Measurements from ENCODE around the gene NLGN4Y. TPM values are rescaled to one million over a fixed set of nuclear protein-coding genes. Genes with fewer than 3 reads are reported as not detected.

NLGN4Y gene
- total and polyA plus RNA-seq, 2 experiments from 2014 or later = not detected

- Histone ChIP-seq H3K4me1 (ENCODE audit: insufficient read depth) (no peaks in the 10 kb centered on the region), H3K9me3 (ENCODE audit: low read depth) (no peaks in the 10 kb centered on the region), H4K20me1 (ENCODE audit: insufficient read depth, poor library complexity, severe bottlenecking) (no peaks in the 10 kb centered on the region), H3K36me3 (replicated peaks; ENCODE audit: insufficient read depth, low read depth) (no peaks in the 10 kb centered on the region), H3K79me2 (no peaks in the 10 kb centered on the region), H2AFZ (no peak overlapping the region), H3K4me3 (no peak overlapping the region), H3K4me2 (no peak overlapping the region), H3K27ac (no peak overlapping the region), H3K9me2 (replicated peaks; ENCODE audit: insufficient read depth) (no peaks in the 10 kb centered on the region), H3K27me3 (no peaks in the 10 kb centered on the region)
- TF ChIP-seq EZH2phosphoT487 (IDR thresholded peaks at IDR 0.05; ENCODE audit: low read depth, severe bottlenecking, unreplicated experiment) = no peak
- TF ChIP-seq EZH2 (IDR thresholded peaks at IDR 0.05; ENCODE audit: borderline replicate concordance) = no peak
- no peak for TF ChIP-seq CTCF (IDR thresholded peaks at IDR 0.05; ENCODE audit: poor library complexity)
- DNase-seq (ENCODE audit: low spot score) = no peak
Observed at GRCh38 chrY:14536703-14537102, 12.4 kb downstream of the NLGN4Y start.

- H3K9me2 ChIP-seq (replicated peaks; ENCODE audit: insufficient read depth) = no peaks in the 10 kb centered on the region
- no peak overlapping the region for H3K4me2 ChIP-seq
- DNase-seq (ENCODE audit: low spot score) = no peak
- H3K4me1 ChIP-seq (ENCODE audit: insufficient read depth) = no peaks in the 10 kb centered on the region
- no peak for TF ChIP-seq EZH2phosphoT487 (IDR thresholded peaks at IDR 0.05; ENCODE audit: low read depth, severe bottlenecking, unreplicated experiment)
- TF ChIP-seq EZH2 (IDR thresholded peaks at IDR 0.05; ENCODE audit: borderline replicate concordance) = no peak
- TF ChIP-seq CTCF (IDR thresholded peaks at IDR 0.05; ENCODE audit: poor library complexity) = no peak
- no peaks in the 10 kb centered on the region for H4K20me1 ChIP-seq (ENCODE audit: insufficient read depth, poor library complexity, severe bottlenecking)
- H3K36me3 ChIP-seq (replicated peaks; ENCODE audit: insufficient read depth, low read depth) = no peaks in the 10 kb centered on the region
- H3K79me2 ChIP-seq = no peaks in the 10 kb centered on the region
- no CpG with 5 or more reads among the region's 5 CpGs for WGBS (ENCODE audit: low lambda C conversion rate, missing lambda C conversion rate)
- no peaks in the 10 kb centered on the region for H3K27me3 ChIP-seq
- H3K4me3 ChIP-seq = no peak overlapping the region
- no peak overlapping the region for H2AFZ ChIP-seq
- H3K27ac ChIP-seq = no peak overlapping the region
- no peaks in the 10 kb centered on the region for H3K9me3 ChIP-seq (ENCODE audit: low read depth)
Observed at GRCh38 chrY:14543506-14543905, 19.2 kb downstream of the NLGN4Y start.

- no peaks in the 10 kb centered on the region for H3K9me3 ChIP-seq (ENCODE audit: low read depth)
- H4K20me1 ChIP-seq (ENCODE audit: insufficient read depth, poor library complexity, severe bottlenecking) = no peaks in the 10 kb centered on the region
- TF ChIP-seq CTCF (IDR thresholded peaks at IDR 0.05; ENCODE audit: poor library complexity) (no peak), EZH2 (IDR thresholded peaks at IDR 0.05; ENCODE audit: borderline replicate concordance) (no peak), EZH2phosphoT487 (IDR thresholded peaks at IDR 0.05; ENCODE audit: low read depth, severe bottlenecking, unreplicated experiment) (no peak)
- WGBS (ENCODE audit: low lambda C conversion rate, missing lambda C conversion rate) = no CpG with 5 or more reads among the region's 3 CpGs
- H3K9me2 ChIP-seq (replicated peaks; ENCODE audit: insufficient read depth) = no peaks in the 10 kb centered on the region
- no peak overlapping the region for H3K4me2 ChIP-seq
- no peak overlapping the region for H3K4me3 ChIP-seq
- H3K36me3 ChIP-seq (replicated peaks; ENCODE audit: insufficient read depth, low read depth) = no peaks in the 10 kb centered on the region
- no peaks in the 10 kb centered on the region for H3K4me1 ChIP-seq (ENCODE audit: insufficient read depth)
- H3K27ac ChIP-seq = no peak overlapping the region
- no peaks in the 10 kb centered on the region for H3K79me2 ChIP-seq
- no peak for DNase-seq (ENCODE audit: low spot score)
- H3K27me3 ChIP-seq = no peaks in the 10 kb centered on the region
- no peak overlapping the region for H2AFZ ChIP-seq
Observed at GRCh38 chrY:14581294-14581693, 57.0 kb downstream of the NLGN4Y start.

DNA sequence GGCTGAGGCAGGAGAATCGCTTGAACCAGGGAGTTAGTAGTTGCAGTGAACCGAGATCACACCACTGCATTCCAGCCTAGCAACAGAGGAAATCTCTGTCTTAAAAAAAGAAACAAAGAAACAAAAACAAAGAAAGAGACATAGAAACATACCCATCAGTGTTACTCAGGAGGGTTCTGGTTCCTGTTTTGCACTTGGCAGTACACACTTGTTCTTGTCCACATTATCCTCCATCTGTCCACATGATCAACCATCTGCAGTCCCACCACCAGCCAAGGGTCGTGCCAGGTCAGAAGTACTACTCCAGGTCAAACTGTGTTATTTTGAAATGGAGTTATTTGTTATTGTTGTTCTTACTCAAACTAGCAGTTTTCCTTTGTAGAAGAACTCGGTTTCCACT, 62.4 kb downstream of the NLGN4Y start:
- H3K4me2 ChIP-seq = no peak overlapping the region
- H3K27me3 ChIP-seq = no peaks in the 10 kb centered on the region
- DNase-seq (ENCODE audit: low spot score) = no peak
- H3K36me3 ChIP-seq (replicated peaks; ENCODE audit: insufficient read depth, low read depth) = no peaks in the 10 kb centered on the region
- TF ChIP-seq CTCF (IDR thresholded peaks at IDR 0.05; ENCODE audit: poor library complexity) = no peak
- no peak for TF ChIP-seq EZH2 (IDR thresholded peaks at IDR 0.05; ENCODE audit: borderline replicate concordance)
- no peak for TF ChIP-seq EZH2phosphoT487 (IDR thresholded peaks at IDR 0.05; ENCODE audit: low read depth, severe bottlenecking, unreplicated experiment)
- no CpG with 5 or more reads among the region's 4 CpGs for WGBS (ENCODE audit: low lambda C conversion rate, missing lambda C conversion rate)
- no peaks in the 10 kb centered on the region for H4K20me1 ChIP-seq (ENCODE audit: insufficient read depth, poor library complexity, severe bottlenecking)
- no peak overlapping the region for H3K27ac ChIP-seq
- H3K79me2 ChIP-seq = no peaks in the 10 kb centered on the region
- H3K9me2 ChIP-seq (replicated peaks; ENCODE audit: insufficient read depth) = no peaks in the 10 kb centered on the region
- no peak overlapping the region for H3K4me3 ChIP-seq
- no peaks in the 10 kb centered on the region for H3K4me1 ChIP-seq (ENCODE audit: insufficient read depth)
- H3K9me3 ChIP-seq (ENCODE audit: low read depth) = no peaks in the 10 kb centered on the region
- H2AFZ ChIP-seq = no peak overlapping the region

All from hepatocyte (in vitro differentiated cells).